Measurements from ENCODE around the gene ATXN3L. TPM values are rescaled to one million over a fixed set of nuclear protein-coding genes. Genes with fewer than 3 reads are reported as not detected.

The ATXN3L gene
- not detected for total RNA-seq

GRCh38 chrX:13319953-13320352 is at the start of gene ATXN3L:
Gene ATXN3L, minus strand, starts transcription at chrX:13320053. Its CDS starts 119 bp downstream, at chrX:13319934.
- H3K9me3 Mint-ChIP-seq = no peaks in the 10 kb centered on the region
- no peak for DNase-seq
- ChIA-PET CTCF (no interaction called here), POLR2A (no interaction called here)
- no peak within 1 kb of the TSS for H3K27ac Mint-ChIP-seq
- no peaks in the 10 kb centered on the region for H3K4me1 Mint-ChIP-seq
- no peaks in the 10 kb centered on the region for H3K27me3 Mint-ChIP-seq
- no peak within 1 kb of the TSS for H3K4me3 Mint-ChIP-seq
- no peaks in the 10 kb centered on the region for H3K36me3 Mint-ChIP-seq (ENCODE audit: low read depth)

GRCh38 chrX:13369256-13370030 is 49.6 kb upstream of the ATXN3L start:
- CTCF ChIA-PET = interaction anchor here (1.1 kb wide), 1 partner anchor 35 kb away, joined by 3 read pairs; no protein-coding TSS in a partner anchor
- Mint-ChIP-seq H3K36me3 (ENCODE audit: low read depth) (no peaks in the 10 kb centered on the region), H3K9me3 (peaks cover 3% of the 10 kb centered on the region), H3K27ac (no peak overlapping the region), H3K27me3 (no peaks in the 10 kb centered on the region), H3K4me3 (no peak overlapping the region), H3K4me1 (no peaks in the 10 kb centered on the region)
- no peak for DNase-seq
- POLR2A ChIA-PET = no interaction called here

DNA sequence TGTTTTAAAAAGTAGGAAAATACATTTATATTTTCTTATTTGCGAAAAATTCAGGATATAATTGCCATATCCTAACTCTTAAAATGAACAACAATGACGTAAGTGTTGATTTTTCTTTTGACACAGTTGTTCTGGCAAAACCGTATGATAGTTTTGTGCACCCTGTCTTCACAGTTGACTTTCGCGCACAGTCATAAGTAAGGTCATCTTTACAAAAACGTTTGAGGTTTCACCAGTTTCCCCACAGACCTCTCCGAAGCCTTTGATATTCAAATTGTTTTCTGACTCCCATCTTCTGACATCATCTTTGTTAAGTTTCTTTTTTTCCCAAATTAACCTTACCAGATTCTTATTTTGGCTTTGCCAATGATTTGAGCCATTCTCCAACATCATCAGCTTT is 48.1 kb upstream of the ATXN3L start:
- Mint-ChIP-seq H3K27me3 (no peaks in the 10 kb centered on the region), H3K4me3 (no peak overlapping the region), H3K4me1 (no peaks in the 10 kb centered on the region), H3K9me3 (peaks cover 3% of the 10 kb centered on the region), H3K36me3 (ENCODE audit: low read depth) (no peaks in the 10 kb centered on the region), H3K27ac (no peak overlapping the region)
- CTCF ChIA-PET = no interaction called here
- POLR2A ChIA-PET = no interaction called here
- no peak for DNase-seq

GRCh38 chrX:13366698-13367097 is 46.8 kb upstream of the ATXN3L start:
- H3K27me3 Mint-ChIP-seq = no peaks in the 10 kb centered on the region
- no peak overlapping the region for H3K4me3 Mint-ChIP-seq
- no peak overlapping the region for H3K27ac Mint-ChIP-seq
- no peaks in the 10 kb centered on the region for H3K36me3 Mint-ChIP-seq (ENCODE audit: low read depth)
- ChIA-PET POLR2A (no interaction called here), CTCF (interaction anchor here (1.0 kb wide), 1 partner anchor 62 kb away, joined by 3 read pairs; no protein-coding TSS in a partner anchor)
- H3K4me1 Mint-ChIP-seq = no peaks in the 10 kb centered on the region
- no peak for DNase-seq
- H3K9me3 Mint-ChIP-seq = peaks cover 2% of the 10 kb centered on the region

DNA sequence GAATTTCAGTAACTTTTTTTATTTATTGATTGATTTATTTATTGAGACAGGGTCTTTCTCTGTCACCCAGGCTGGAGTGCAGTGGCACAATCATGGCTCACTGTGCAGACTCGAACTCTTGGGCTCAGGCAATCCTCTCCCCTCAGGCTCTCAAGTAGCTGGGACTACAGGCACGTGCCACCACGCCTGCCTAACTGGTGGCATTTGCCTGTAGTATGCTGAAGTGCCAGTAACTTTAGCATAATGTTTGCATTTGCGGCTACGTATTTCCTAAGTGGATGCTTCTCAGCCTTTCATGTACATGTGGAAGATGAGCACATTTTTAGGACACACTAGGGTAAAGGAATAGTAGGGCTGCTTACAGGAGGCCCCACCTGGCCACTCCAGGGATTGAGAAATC is 45.3 kb upstream of the ATXN3L start:
- ChIA-PET CTCF (no interaction called here), POLR2A (no interaction called here)
- Mint-ChIP-seq H3K4me3 (no peak overlapping the region), H3K27ac (no peak overlapping the region), H3K27me3 (no peaks in the 10 kb centered on the region), H3K4me1 (no peaks in the 10 kb centered on the region), H3K36me3 (ENCODE audit: low read depth) (no peaks in the 10 kb centered on the region), H3K9me3 (no peaks in the 10 kb centered on the region)
- DNase-seq = no peak

- Mint-ChIP-seq H3K36me3 (ENCODE audit: low read depth) (no peaks in the 10 kb centered on the region), H3K27me3 (no peaks in the 10 kb centered on the region), H3K4me1 (no peaks in the 10 kb centered on the region), H3K27ac (no peak overlapping the region), H3K9me3 (no peaks in the 10 kb centered on the region), H3K4me3 (no peak overlapping the region)
- POLR2A ChIA-PET = no interaction called here
- DNase-seq = no peak
- CTCF ChIA-PET = no interaction called here
Observed at GRCh38 chrX:13364230-13364857, 44.5 kb upstream of the ATXN3L start.

- Mint-ChIP-seq H3K4me1 (no peaks in the 10 kb centered on the region), H3K27ac (no peak overlapping the region), H3K36me3 (ENCODE audit: low read depth) (no peaks in the 10 kb centered on the region), H3K27me3 (no peaks in the 10 kb centered on the region), H3K4me3 (no peak overlapping the region), H3K9me3 (no peaks in the 10 kb centered on the region)
- POLR2A ChIA-PET = no interaction called here
- CTCF ChIA-PET = interaction anchor here (1.2 kb wide), 1 partner anchor 15 kb away, joined by 3 read pairs; no protein-coding TSS in a partner anchor
- DNase-seq = no peak
Observed at GRCh38 chrX:13360146-13360545, 40.3 kb upstream of the ATXN3L start.

GRCh38 chrX:13357925-13358324 is 38.1 kb upstream of the ATXN3L start:
- no peaks in the 10 kb centered on the region for H3K9me3 Mint-ChIP-seq
- no peak overlapping the region for H3K4me3 Mint-ChIP-seq
- H3K36me3 Mint-ChIP-seq (ENCODE audit: low read depth) = no peaks in the 10 kb centered on the region
- CTCF ChIA-PET = no interaction called here
- no peak for DNase-seq
- no peaks in the 10 kb centered on the region for H3K27me3 Mint-ChIP-seq
- H3K4me1 Mint-ChIP-seq = no peaks in the 10 kb centered on the region
- POLR2A ChIA-PET = no interaction called here
- H3K27ac Mint-ChIP-seq = no peak overlapping the region

- POLR2A ChIA-PET = no interaction called here
- CTCF ChIA-PET = interaction anchor here (0.6 kb wide), 1 partner anchor 83 kb away, joined by 5 read pairs; no protein-coding TSS in a partner anchor
- Mint-ChIP-seq H3K4me3 (no peak overlapping the region), H3K36me3 (ENCODE audit: low read depth) (no peaks in the 10 kb centered on the region), H3K27me3 (no peaks in the 10 kb centered on the region), H3K4me1 (no peaks in the 10 kb centered on the region), H3K9me3 (no peaks in the 10 kb centered on the region), H3K27ac (no peak overlapping the region)
- no peak for DNase-seq
Observed at GRCh38 chrX:13346646-13347045, 26.8 kb upstream of the ATXN3L start.

GRCh38 chrX:13345438-13345837 is 25.6 kb upstream of the ATXN3L start:
- no peak overlapping the region for H3K27ac Mint-ChIP-seq
- CTCF ChIA-PET = no interaction called here

GRCh38 chrX:13345037-13345436 is 25.2 kb upstream of the ATXN3L start:
- POLR2A ChIA-PET = no interaction called here
- no peak overlapping the region for H3K4me3 Mint-ChIP-seq
- H3K9me3 Mint-ChIP-seq = no peaks in the 10 kb centered on the region
- H3K4me1 Mint-ChIP-seq = no peaks in the 10 kb centered on the region
- DNase-seq = no peak
- CTCF ChIA-PET = no interaction called here
- H3K36me3 Mint-ChIP-seq (ENCODE audit: low read depth) = no peaks in the 10 kb centered on the region
- H3K27me3 Mint-ChIP-seq = no peaks in the 10 kb centered on the region
- no peak overlapping the region for H3K27ac Mint-ChIP-seq

More at GRCh38 chrX:13345438-13345837, 25.6 kb upstream of the ATXN3L start:
- H3K4me1 Mint-ChIP-seq = no peaks in the 10 kb centered on the region
- H3K4me3 Mint-ChIP-seq = no peak overlapping the region
- no peaks in the 10 kb centered on the region for H3K9me3 Mint-ChIP-seq
- DNase-seq = no peak
- no peaks in the 10 kb centered on the region for H3K36me3 Mint-ChIP-seq (ENCODE audit: low read depth)
- no peaks in the 10 kb centered on the region for H3K27me3 Mint-ChIP-seq
- POLR2A ChIA-PET = no interaction called here

GRCh38 chrX:13341491-13342101 is 21.7 kb upstream of the ATXN3L start:
- no peaks in the 10 kb centered on the region for H3K27me3 Mint-ChIP-seq
- no peaks in the 10 kb centered on the region for H3K36me3 Mint-ChIP-seq (ENCODE audit: low read depth)
- no peak for DNase-seq
- POLR2A ChIA-PET = no interaction called here
- no peak overlapping the region for H3K27ac Mint-ChIP-seq
- CTCF ChIA-PET = interaction anchor here (0.5 kb wide), 1 partner anchor 509 kb away, joined by 3 read pairs; no protein-coding TSS in a partner anchor
- no peaks in the 10 kb centered on the region for H3K4me1 Mint-ChIP-seq
- H3K4me3 Mint-ChIP-seq = no peak overlapping the region
- H3K9me3 Mint-ChIP-seq = no peaks in the 10 kb centered on the region

DNA sequence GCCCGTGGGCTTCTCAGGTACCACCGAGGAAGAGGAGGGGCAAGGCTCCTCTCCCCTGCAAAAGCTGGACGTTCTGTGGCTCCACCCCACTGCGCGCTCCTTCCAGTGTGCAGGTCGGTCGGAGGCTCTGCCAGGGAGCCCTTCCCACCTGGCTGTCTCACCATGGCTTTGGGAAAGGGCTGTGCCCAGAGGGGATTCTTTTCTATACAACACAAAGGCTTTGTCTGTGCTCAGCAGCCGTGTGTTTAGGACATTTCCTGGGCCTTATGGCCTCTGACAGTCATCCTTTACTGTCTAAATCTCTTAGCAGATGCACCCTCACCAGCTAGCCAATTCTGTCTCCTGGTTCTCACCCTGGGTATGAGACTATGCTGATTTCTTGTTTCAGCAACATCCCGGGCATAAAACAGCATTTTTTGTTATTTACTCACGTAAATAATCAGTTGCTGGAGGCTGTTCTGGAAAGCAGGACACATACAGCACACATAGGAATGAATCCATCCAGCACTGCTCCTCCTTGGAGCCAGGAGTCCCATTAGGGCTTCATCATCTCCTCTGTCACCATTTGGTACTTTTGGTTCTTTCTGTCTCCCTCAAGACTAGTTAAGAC is 20.4 kb upstream of the ATXN3L start:
- ChIA-PET POLR2A (interaction anchor here (0.5 kb wide), 1 partner anchor 394 kb away, joined by 3 read pairs; the partner anchor contains the start of genes OFD1 and TRAPPC2), CTCF (interaction anchor here (1.3 to 2.8 kb wide), 2 partner anchors 10 to 13 kb away, joined by 3 to 11 read pairs; no protein-coding TSS in a partner anchor)
- Mint-ChIP-seq H3K27me3 (no peaks in the 10 kb centered on the region), H3K4me1 (no peaks in the 10 kb centered on the region), H3K4me3 (no peak overlapping the region), H3K9me3 (no peaks in the 10 kb centered on the region), H3K36me3 (ENCODE audit: low read depth) (no peaks in the 10 kb centered on the region), H3K27ac (no peak overlapping the region)
- no peak for DNase-seq

Measured in activated CD4-positive, alpha-beta T cell treated with anti-CD3 and anti-CD28 coated beads, Interleukin-2, amount 10 ng/mL, durations not matched to agents 7 days and 5 days (primary cell).